Measurements from ENCODE around the gene SLC35A5. TPM values are rescaled to one million over a fixed set of nuclear protein-coding genes. Genes with fewer than 3 reads are reported as not detected.
A peak's percentile ranks its signal among the peaks of the same experiment; 100 is the strongest.
"Not testable (repeated sequence)": the region's sequence is repeated elsewhere in the genome, so short reads cannot be mapped to it uniquely, and the experiment has no call there.

SLC35A5 gene
- total and polyA plus RNA-seq, 9 donors, result 20.8 to 30.9 (median 25.0) TPM

DNA sequence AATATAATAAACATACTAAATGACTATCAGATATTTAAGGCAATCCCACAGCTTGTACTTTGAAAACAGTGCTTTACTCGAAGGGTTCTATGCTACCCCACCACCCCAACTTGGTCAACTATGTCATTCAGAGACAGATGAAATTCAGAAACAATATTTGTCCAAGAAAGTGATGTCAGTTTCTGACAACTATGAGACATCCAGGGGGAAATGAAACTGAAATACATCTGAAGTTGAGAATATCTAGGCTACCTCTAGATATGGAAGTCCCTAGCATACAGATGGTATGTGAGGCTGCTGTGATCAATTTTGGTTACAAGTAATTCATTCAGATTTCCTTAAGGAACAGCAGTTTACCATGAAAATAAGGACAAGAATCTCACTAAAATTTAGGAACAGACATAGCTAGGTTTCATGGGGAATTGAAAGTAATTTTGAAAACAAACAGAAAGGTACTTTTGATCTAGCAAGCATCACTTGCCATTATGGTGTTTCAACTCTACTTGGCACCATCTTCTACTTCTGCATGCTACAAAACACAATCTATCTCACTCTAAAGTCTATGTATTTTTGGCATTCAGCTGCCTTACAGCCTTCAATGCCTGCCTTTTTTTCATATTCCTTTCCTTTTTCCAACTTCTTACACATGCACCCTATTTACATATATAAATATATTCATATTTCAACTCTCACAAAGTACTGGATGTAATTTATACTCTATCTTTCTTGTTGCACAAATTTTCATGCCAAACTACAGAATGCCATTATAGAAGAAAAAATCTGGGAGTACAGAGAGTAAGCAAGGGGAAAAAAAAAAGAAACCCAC is 21.8 kb upstream of the SLC35A5 start:
- Histone ChIP-seq H3K9me3 (replicated peaks; ENCODE audit: control insufficient read depth, low read depth, low read length) (no peaks in the 10 kb centered on the region), H3K4me1 (ENCODE audit: control insufficient read depth, insufficient read depth, low read length) (no peaks in the 10 kb centered on the region), H3K27ac (ENCODE audit: low read length) (no peak overlapping the region), H3K27me3 (ENCODE audit: control insufficient read depth, insufficient read depth, low read length) (no peaks in the 10 kb centered on the region), H3K36me3 (ENCODE audit: control insufficient read depth, insufficient read depth, low read length) (peaks cover 8% of the 10 kb centered on the region), H3K4me3 (ENCODE audit: low read length) (no peak overlapping the region)
- DNase-seq, result no peak
- no CpG with 5 or more reads among the region's 1 CpG for WGBS (ENCODE audit: insufficient coverage)

DNA sequence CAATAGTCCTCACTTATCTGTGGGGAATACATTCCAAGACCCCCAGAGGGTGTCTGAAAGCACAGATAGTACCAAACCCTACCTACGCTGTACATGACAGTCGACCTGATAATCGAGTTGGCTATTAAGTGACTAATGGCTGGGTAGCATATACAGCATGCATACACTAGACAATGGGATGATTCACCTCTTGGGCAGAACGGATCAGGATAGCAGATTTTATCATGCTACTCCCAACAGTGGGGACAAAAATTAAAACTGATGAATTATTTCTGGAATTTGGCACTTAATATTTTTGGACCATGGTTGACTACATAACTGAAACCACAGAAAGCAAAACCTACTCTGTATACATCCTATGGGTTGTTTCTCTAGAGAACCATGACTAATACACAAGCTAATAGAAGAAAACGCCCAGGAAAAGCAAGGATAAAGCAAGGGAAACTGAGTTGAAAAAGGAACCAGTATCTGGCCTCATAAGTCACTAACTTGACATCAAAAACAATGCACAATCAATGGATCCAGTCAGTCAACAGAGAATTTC is 15.6 kb upstream of the SLC35A5 start:
- Histone ChIP-seq H3K9me3 (replicated peaks; ENCODE audit: control insufficient read depth, low read depth, low read length) (no peaks in the 10 kb centered on the region), H3K4me3 (ENCODE audit: low read length) (no peak overlapping the region), H3K36me3 (ENCODE audit: control insufficient read depth, insufficient read depth, low read length) (peaks cover 20% of the 10 kb centered on the region), H3K27me3 (ENCODE audit: control insufficient read depth, insufficient read depth, low read length) (no peaks in the 10 kb centered on the region), H3K27ac (ENCODE audit: low read length) (no peak overlapping the region), H3K4me1 (ENCODE audit: control insufficient read depth, insufficient read depth, low read length) (no peaks in the 10 kb centered on the region)
- WGBS (ENCODE audit: insufficient coverage), result 100% methylated on average over 2 of the region's 5 CpGs
- no peak for DNase-seq

DNA sequence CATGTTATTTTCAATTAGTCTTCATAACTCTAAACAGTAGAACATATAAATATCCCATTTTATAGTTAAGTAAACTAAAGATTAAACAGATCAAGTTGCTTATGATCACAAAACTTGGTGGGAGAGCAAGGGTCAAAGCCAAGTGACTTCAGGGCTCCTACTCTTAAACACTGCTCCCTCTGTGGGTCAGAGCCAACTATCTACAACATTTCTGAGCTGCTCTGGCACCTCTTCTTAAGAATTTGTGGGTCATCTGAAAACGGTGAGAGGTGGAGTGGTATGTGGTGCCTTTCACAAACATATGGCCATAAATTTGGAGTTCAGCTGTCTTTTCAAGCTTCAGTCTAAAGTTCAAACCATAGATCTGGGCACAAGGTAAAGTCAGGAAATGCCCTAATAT is 11.0 kb upstream of the SLC35A5 start:
- whole genome bisulfite sequencing (ENCODE audit: insufficient coverage), result no CpG with 5 or more reads among the region's 1 CpG
- Histone ChIP-seq H3K9me3 (replicated peaks; ENCODE audit: control insufficient read depth, low read depth, low read length) (no peaks in the 10 kb centered on the region), H3K27ac (ENCODE audit: low read length) (no peak overlapping the region), H3K4me3 (ENCODE audit: low read length) (no peak overlapping the region), H3K36me3 (ENCODE audit: control insufficient read depth, insufficient read depth, low read length) (peaks cover 15% of the 10 kb centered on the region), H3K27me3 (ENCODE audit: control insufficient read depth, insufficient read depth, low read length) (no peaks in the 10 kb centered on the region), H3K4me1 (ENCODE audit: control insufficient read depth, insufficient read depth, low read length) (no peaks in the 10 kb centered on the region)
- no peak for DNase-seq

DNA sequence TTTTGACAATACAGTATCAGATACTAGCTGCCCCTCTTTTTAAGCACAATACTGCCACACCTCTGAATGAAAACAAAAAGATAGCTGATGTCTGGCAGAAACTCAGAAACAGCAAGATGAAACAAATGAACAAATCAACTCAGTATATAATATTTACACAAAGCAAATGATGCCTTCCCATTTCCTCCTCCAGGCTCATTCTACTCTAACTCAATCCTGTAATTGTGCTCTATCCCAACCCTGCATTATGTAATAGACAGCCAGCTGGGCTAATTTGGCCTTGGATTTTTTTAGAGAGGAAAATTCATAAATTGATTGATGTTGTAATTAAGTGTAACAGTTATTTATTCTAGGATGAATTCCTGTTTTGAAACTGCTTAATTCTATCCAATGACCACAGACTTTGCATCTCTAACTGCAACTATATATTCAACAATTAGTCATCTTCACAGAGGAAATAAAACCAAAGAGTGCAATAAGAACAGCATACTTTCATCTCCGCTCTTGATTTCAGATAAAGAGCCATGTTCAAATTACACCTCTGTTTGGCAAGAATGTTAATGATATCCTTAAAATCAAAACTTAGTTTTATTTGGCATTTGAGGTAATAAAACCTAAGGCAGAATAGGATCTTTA is 6.2 kb upstream of the SLC35A5 start:
- no peak overlapping the region for H3K27ac ChIP-seq (ENCODE audit: low read length)
- no CpG with 5 or more reads among the region's 1 CpG for WGBS (ENCODE audit: insufficient coverage)
- no peak for DNase-seq
- peaks cover 4% of the 10 kb centered on the region for H3K4me1 ChIP-seq (ENCODE audit: control insufficient read depth, insufficient read depth, low read length)
- no peaks in the 10 kb centered on the region for H3K9me3 ChIP-seq (replicated peaks; ENCODE audit: control insufficient read depth, low read depth, low read length)
- peaks cover 2% of the 10 kb centered on the region for H3K36me3 ChIP-seq (ENCODE audit: control insufficient read depth, insufficient read depth, low read length)
- H3K27me3 ChIP-seq (ENCODE audit: control insufficient read depth, insufficient read depth, low read length), result no peaks in the 10 kb centered on the region
- H3K4me3 ChIP-seq (ENCODE audit: low read length), result no peak overlapping the region

- peak; percentile 17 for DNase-seq
- Histone ChIP-seq H3K27ac (ENCODE audit: low read length) (no peak overlapping the region), H3K4me1 (ENCODE audit: control insufficient read depth, insufficient read depth, low read length) (peaks cover 6% of the 10 kb centered on the region), H3K4me3 (ENCODE audit: low read length) (no peak overlapping the region), H3K27me3 (ENCODE audit: control insufficient read depth, insufficient read depth, low read length) (no peaks in the 10 kb centered on the region), H3K36me3 (ENCODE audit: control insufficient read depth, insufficient read depth, low read length) (peaks cover 2% of the 10 kb centered on the region), H3K9me3 (replicated peaks; ENCODE audit: control insufficient read depth, low read depth, low read length) (no peaks in the 10 kb centered on the region)
- no CpG with 5 or more reads among the region's 1 CpG for WGBS (ENCODE audit: insufficient coverage)
Measured at GRCh38 chr3:112557976-112558375, 3.9 kb upstream of the SLC35A5 start.

- Histone ChIP-seq H3K27ac (ENCODE audit: low read length) (peak overlapping the region; percentile 100), H3K9me3 (replicated peaks; ENCODE audit: control insufficient read depth, low read depth, low read length) (no peaks in the 10 kb centered on the region), H3K27me3 (ENCODE audit: control insufficient read depth, insufficient read depth, low read length) (no peaks in the 10 kb centered on the region), H3K4me1 (ENCODE audit: control insufficient read depth, insufficient read depth, low read length) (peaks cover 8% of the 10 kb centered on the region), H3K36me3 (ENCODE audit: control insufficient read depth, insufficient read depth, low read length) (peaks cover 2% of the 10 kb centered on the region), H3K4me3 (ENCODE audit: low read length) (peak overlapping the region; percentile 80)
- DNase-seq, result no peak
- no CpG with 5 or more reads among the region's 2 CpGs for WGBS (ENCODE audit: insufficient coverage)
Measured at GRCh38 chr3:112560307-112560706, 1.5 kb upstream of the SLC35A5 start.

- peak; percentile 93 for DNase-seq
- Histone ChIP-seq H3K27ac (ENCODE audit: low read length) (peak overlapping the region; percentile 100), H3K4me3 (ENCODE audit: low read length) (peak overlapping the region; percentile 80), H3K9me3 (replicated peaks; ENCODE audit: control insufficient read depth, low read depth, low read length) (no peaks in the 10 kb centered on the region), H3K27me3 (ENCODE audit: control insufficient read depth, insufficient read depth, low read length) (no peaks in the 10 kb centered on the region), H3K4me1 (ENCODE audit: control insufficient read depth, insufficient read depth, low read length) (peaks cover 8% of the 10 kb centered on the region), H3K36me3 (ENCODE audit: control insufficient read depth, insufficient read depth, low read length) (peaks cover 2% of the 10 kb centered on the region)
- WGBS (ENCODE audit: insufficient coverage), result under 1% methylated on average over 26 of the region's 29 CpGs
Measured at GRCh38 chr3:112560721-112561483, 943 bp upstream of the SLC35A5 start.

DNA sequence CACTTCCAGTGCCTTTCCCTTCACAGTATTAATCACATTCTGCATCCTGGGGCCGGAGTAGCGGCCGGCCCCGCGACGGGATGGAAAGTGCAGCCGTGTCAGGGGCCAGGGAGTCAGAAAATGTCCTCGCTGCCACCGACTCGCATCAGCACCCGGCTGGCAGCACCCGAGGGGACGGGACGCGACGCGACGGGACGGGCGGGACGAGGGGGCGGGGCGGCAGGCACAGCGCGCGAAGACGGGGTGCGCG is 436 bp upstream of the SLC35A5 start:
- no peaks in the 10 kb centered on the region for H3K27me3 ChIP-seq (ENCODE audit: control insufficient read depth, insufficient read depth, low read length)
- H3K4me3 ChIP-seq (ENCODE audit: low read length), result peak overlapping the region; percentile 80
- whole genome bisulfite sequencing (ENCODE audit: insufficient coverage), result under 1% methylated on average over 29 of the region's 29 CpGs
- H3K4me1 ChIP-seq (ENCODE audit: control insufficient read depth, insufficient read depth, low read length), result peaks cover 8% of the 10 kb centered on the region
- no peaks in the 10 kb centered on the region for H3K9me3 ChIP-seq (replicated peaks; ENCODE audit: control insufficient read depth, low read depth, low read length)
- DNase-seq, result no peak
- H3K27ac ChIP-seq (ENCODE audit: low read length), result peak overlapping the region; percentile 100
- H3K36me3 ChIP-seq (ENCODE audit: control insufficient read depth, insufficient read depth, low read length), result peaks cover 2% of the 10 kb centered on the region

DNA sequence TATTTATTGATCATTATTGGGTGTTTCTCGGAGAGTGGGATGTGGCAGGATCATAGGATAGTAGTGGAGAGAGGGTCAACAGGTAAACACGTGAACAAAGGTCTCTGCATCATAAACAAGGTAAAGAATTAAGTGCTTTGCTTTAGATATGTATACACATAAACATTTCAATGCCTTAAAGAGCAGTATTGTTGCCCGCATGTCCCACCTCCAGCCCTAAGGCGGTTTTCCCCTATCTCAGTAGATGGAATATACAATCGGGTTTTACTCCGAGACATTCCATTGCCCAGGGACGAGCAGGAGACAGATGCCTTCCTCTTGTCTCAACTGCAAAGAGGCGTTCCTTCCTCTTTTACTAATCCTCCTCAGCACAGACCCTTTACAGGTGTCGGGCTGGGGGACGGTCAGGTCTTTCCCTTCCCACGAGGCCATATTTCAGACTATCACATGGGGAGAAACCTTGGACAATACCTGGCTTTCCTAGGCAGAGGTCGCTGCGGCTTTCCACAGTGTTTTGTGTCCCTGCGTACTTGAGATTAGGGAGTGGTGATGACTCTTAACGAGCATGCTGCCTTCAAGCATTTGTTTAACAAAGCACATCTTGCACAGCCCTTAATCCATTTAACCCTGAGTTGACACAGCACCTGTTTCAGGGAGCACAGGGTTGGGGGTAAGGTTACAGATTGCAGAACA is 2.5 kb downstream of the SLC35A5 start:
- no CpG with 5 or more reads among the region's 15 CpGs for WGBS (ENCODE audit: insufficient coverage)
- H3K4me3 ChIP-seq (ENCODE audit: low read length); H3K9me3 ChIP-seq (replicated peaks; ENCODE audit: control insufficient read depth, low read depth, low read length); H3K27me3 ChIP-seq (ENCODE audit: control insufficient read depth, insufficient read depth, low read length); H3K27ac ChIP-seq (ENCODE audit: low read length); DNase-seq; H3K4me1 ChIP-seq (ENCODE audit: control insufficient read depth, insufficient read depth, low read length); H3K36me3 ChIP-seq (ENCODE audit: control insufficient read depth, insufficient read depth, low read length): not testable (repeated sequence)

- Histone ChIP-seq H3K9me3 (replicated peaks; ENCODE audit: control insufficient read depth, low read depth, low read length) (no peaks in the 10 kb centered on the region), H3K4me1 (ENCODE audit: control insufficient read depth, insufficient read depth, low read length) (peaks cover 4% of the 10 kb centered on the region), H3K4me3 (ENCODE audit: low read length) (no peak overlapping the region), H3K36me3 (ENCODE audit: control insufficient read depth, insufficient read depth, low read length) (peaks cover 8% of the 10 kb centered on the region), H3K27me3 (ENCODE audit: control insufficient read depth, insufficient read depth, low read length) (no peaks in the 10 kb centered on the region), H3K27ac (ENCODE audit: low read length) (no peak overlapping the region)
- DNase-seq, result no peak
Measured at GRCh38 chr3:112564940-112565305, 3.1 kb downstream of the SLC35A5 start.

Data from muscle of leg (tissue), 11 donors.